Measurements from ENCODE around the gene NTM. TPM values are rescaled to one million over a fixed set of nuclear protein-coding genes. Genes with fewer than 3 reads are reported as not detected.
"Not testable (repeated sequence)": the region's sequence is repeated elsewhere in the genome, so short reads cannot be mapped to it uniquely, and the experiment has no call there.

NTM gene
- total and polyA plus RNA-seq, 2 of the 8 experiments (the other 6 are each of a cell fraction or from before 2014, with no cell fraction given): 13.4 to 20.0 TPM

DNA sequence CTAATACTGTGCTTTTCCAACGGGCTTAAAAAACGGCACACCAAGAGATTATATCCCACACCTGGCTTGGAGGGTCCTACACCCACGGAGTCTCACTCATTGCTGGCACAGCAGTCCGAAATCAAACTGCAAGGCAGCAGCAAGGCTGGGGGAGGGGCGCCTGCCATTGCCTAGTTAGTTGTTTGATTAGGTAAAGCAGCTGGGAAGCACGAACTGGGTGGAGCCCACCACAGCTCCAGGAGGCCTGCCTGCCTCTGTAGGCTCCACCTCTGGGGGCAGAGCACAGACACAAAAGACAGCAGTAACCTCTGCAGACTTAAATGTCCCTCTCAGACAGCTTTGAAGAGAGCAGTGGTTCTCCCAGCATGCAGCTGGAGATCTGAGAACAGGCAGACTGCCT lies 949.0 kb downstream of the NTM start:
- H3K23me2 ChIP-seq (ENCODE audit: low read depth, low read length); DNase-seq (ENCODE audit: low read depth in 1 of 2, low spot score in 2 of 2); H4K5ac ChIP-seq (ENCODE audit: insufficient read length, low read depth, low read length); H3K27ac ChIP-seq (ENCODE audit: low read depth, low read length); H3K14ac ChIP-seq (ENCODE audit: insufficient read length); H3K18ac ChIP-seq (ENCODE audit: extremely low read depth, low read length); H3K27me3 ChIP-seq (replicated peaks in 1 of 4; ENCODE audit: control insufficient read depth in 3 of 4, extremely low read depth in 1 of 4, insufficient read depth in 3 of 4, low read length in 3 of 4); H4K20me1 ChIP-seq (replicated peaks in 1 of 2; ENCODE audit: control insufficient read depth in 1 of 2, insufficient read depth in 2 of 2, low read length in 2 of 2); H3K4ac ChIP-seq (replicated peaks; ENCODE audit: insufficient read length, low read depth, low read length); H3K36me3 ChIP-seq (ENCODE audit: control insufficient read depth in 2 of 4, insufficient read depth in 4 of 4, low read length in 3 of 4); H4K91ac ChIP-seq (replicated peaks; ENCODE audit: insufficient read length, low read length); H2BK5ac ChIP-seq (ENCODE audit: low read depth, low read length); H3K4me1 ChIP-seq (replicated peaks in 1 of 4; ENCODE audit: control insufficient read depth in 3 of 4, insufficient read depth in 4 of 4, low read length in 3 of 4); H3K79me1 ChIP-seq (ENCODE audit: low read depth, low read length); H3K4me3 ChIP-seq (ENCODE audit: extremely low read depth in 1 of 4, insufficient read depth in 2 of 4, low read depth in 3 of 4, low read length in 4 of 4); H2AK5ac ChIP-seq (ENCODE audit: low read depth, low read length); CTCF ChIA-PET (ENCODE audit: partially characterized antibody); H2AFZ ChIP-seq (ENCODE audit: low read length); H3K9ac ChIP-seq (replicated peaks in 1 of 4; ENCODE audit: extremely low read depth in 1 of 4, low read depth in 3 of 4, low read length in 3 of 4); H4K8ac ChIP-seq (ENCODE audit: extremely low read depth, insufficient read depth, low read length); H2BK15ac ChIP-seq (ENCODE audit: low read length); H3K4me2 ChIP-seq (ENCODE audit: insufficient read depth in 1 of 2, low read depth in 2 of 2, low read length in 2 of 2); H3K79me2 ChIP-seq (ENCODE audit: control insufficient read depth in 1 of 2, insufficient read depth in 2 of 2, low read length in 2 of 2); H3K23ac ChIP-seq (ENCODE audit: insufficient read length); H2BK120ac ChIP-seq (replicated peaks; ENCODE audit: low read depth, low read length); H2BK20ac ChIP-seq (ENCODE audit: low read length); FAIRE-seq; POLR2A ChIA-PET (ENCODE audit: partially characterized antibody); H2BK12ac ChIP-seq (ENCODE audit: low read depth, low read length); H3K56ac ChIP-seq (replicated peaks; ENCODE audit: insufficient read length, low read depth, low read length): not testable (repeated sequence)
- 89% methylated on average over 6 of the region's 6 CpGs; no CpG with 5 or more reads in 1 of the 2 experiments for WGBS, 2 experiments (ENCODE audit: extremely low coverage in 1 of 2, insufficient coverage in 1 of 2, insufficient read length in 1 of 2, insufficient replicate concordance in 2 of 2, low coverage in 1 of 2, low lambda C conversion rate in 2 of 2, missing lambda C conversion rate in 1 of 2)
- peaks cover 4 to 11% of the 10 kb centered on the region in 2 experiments; a peak in 2 of 4 replicates for H3K9me3 ChIP-seq (ENCODE audit: insufficient read depth in 2 of 2, low read depth in 1 of 2, low read length in 1 of 2)
